ENCODE measurements around the gene GRIK4.

Gene GRIK4

GRCh38 chr11:120873966-120874735, 362.6 kb downstream of the GRIK4 start:
- FAIRE-seq, result no peak
- no peak for DNase-seq (ENCODE audit: low spot score)

DNA sequence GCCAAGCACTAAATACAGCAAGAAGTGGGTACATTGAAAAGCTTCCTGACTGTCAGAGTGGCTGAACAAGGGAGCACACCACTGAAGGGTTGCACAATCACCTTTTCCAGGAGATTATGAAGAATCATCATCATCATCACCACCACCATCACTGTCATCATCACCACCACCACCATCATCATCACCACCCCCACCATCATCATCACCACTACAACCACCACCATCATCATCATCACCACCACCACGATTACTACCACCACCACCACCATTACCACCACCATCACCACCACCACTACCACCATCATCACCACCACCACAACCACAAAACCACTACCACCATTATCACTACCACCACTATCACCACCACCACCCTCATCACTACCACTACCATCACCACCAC, 364.4 kb downstream of the GRIK4 start:
- FAIRE-seq, result peak; percentile 66
- DNase-seq (ENCODE audit: low spot score), result no peak

DNA sequence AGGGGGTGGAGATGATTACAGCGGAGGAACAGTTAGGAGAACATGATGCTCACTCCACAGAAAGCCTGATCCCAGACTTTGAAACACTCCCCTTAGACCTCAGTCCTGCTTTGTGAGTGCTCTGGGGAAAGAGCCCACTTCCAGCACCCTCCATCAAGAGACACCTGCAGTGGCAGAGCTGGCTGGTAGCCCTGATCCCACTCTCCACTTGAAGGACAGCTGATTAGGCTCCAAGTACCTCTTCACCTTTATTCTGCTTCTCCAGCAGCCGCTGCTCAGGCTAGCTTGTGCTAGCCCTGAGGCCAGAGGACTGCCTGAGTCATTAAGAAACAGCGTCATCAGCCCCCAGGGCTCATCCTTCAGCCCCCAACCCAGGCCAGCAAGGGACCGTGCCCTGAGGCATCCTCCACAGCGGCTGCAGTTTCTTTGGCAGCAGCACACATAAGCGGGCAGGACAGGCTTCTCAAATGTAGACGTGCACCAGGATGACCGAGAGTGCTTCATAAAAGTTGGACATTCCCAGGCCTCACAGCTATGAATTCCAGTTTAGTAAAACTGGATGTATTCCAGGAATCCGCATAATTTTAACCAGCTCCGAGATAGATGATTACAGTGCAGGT, 366.3 kb downstream of the GRIK4 start:
- FAIRE-seq (no peak), DNase-seq (ENCODE audit: low spot score) (no peak)

DNA sequence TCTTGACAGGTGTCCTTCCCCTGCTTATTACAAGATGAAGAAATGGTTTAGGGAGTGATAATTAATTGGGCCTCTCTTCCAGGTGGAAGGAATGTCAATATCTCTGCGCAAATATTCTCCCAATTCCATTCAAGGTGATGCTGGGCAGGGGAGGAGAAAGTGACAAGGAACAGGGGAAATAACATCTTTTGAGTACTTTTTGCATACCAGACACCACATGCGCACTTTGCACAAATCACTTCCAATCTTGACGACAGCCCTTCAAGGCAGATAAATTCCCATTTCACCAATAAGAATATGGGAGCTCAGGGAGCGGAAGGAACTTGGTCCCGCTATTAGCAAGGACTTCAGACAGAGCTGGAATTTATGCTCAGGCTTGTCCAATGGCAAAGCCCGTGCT, 367.2 kb downstream of the GRIK4 start:
- DNase-seq (ENCODE audit: low spot score), result no peak
- FAIRE-seq, result no peak

DNA sequence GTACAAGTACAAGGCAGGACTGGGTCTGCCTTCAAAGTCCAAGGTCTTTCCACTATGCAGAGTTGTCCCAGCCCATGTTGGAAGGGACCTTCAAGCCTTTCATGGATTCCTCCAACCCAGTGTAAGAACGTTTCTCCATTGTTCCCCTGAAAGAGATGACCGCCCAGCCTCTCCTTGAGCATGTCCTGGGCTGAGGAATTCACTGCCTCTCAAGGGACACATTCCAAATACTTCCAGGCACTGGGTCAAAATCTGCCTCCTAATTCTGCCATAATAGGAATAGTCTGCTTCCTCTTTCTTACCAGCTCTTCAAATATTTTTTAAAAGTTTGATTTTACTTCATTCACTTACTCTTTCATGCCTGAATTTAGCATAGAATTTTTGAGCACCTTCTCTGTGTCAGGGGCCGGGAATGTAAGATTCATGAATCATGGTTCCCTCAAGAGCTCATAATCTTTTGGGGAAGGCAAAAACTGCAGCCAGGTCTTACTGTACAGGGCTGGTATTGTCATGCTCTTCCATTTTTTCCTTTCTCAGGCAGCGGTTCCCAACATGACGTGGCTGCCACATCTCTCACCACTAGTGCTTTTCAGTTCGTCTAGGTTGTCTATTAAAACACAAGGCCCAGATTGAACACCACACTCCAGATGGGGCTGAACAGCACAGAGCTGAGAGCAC, 369.1 kb downstream of the GRIK4 start:
- no peak for DNase-seq (ENCODE audit: low spot score)
- FAIRE-seq, result no peak

- FAIRE-seq (no peak), DNase-seq (ENCODE audit: low spot score) (no peak)
Measured at GRCh38 chr11:120881596-120881995, 370.0 kb downstream of the GRIK4 start.

GRCh38 chr11:120882175-120882574, 370.6 kb downstream of the GRIK4 start:
- DNase-seq (ENCODE audit: low spot score) (no peak), FAIRE-seq (no peak)

GRCh38 chr11:120883404-120884080, 372.0 kb downstream of the GRIK4 start:
- DNase-seq (ENCODE audit: low spot score) (no peak), FAIRE-seq (no peak)

DNA sequence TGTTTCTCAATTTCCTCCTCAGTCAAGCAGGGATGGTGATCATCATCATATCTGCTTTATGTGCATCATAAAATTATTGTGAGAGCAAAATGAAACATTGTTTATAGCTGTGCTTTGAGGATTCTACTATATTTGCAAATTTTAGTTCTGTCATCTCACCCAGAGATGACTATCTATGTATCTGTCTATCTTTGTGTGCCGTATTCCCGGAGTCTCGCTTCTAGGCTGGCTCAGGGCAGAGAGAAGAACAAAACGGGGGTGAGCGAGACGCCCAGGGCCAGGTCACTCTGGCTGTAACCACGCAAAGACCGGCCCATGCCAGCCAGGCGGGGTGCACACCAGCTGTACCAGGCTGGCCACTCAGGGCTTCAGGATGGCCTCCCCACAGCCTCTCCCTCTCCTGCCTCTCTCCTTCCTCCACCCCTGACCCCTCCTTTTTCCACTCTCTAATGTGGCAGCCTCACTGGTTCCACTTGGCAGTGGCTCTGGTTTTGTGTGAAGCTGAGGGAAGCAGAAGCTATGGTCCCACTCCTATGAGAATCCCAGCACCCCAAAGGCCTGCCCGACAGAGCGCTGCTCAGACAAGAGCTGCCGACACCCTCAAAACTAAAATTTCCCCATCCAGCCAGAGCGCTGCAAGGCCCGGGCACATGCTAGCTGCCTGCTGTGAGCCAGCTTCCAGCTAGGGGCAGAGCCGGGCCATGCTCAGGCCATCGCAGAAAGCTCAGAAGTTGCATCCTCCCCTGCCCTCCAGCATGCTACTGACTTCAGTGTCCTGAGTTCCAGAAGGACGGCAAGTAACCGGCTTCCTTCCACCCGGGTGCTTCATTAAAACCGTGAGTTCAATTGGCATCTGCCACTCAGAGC, 372.8 kb downstream of the GRIK4 start:
- DNase-seq (ENCODE audit: low spot score) (no peak), FAIRE-seq (no peak)

- DNase-seq (ENCODE audit: low spot score), result no peak
- no peak for FAIRE-seq
Measured at GRCh38 chr11:120890609-120891320, 379.2 kb downstream of the GRIK4 start.

- FAIRE-seq (no peak), DNase-seq (ENCODE audit: low spot score) (no peak)
Measured at GRCh38 chr11:120893440-120894201, 382.1 kb downstream of the GRIK4 start.

- FAIRE-seq, result no peak
- no peak for DNase-seq (ENCODE audit: low spot score)
Measured at GRCh38 chr11:120894202-120894985, 382.8 kb downstream of the GRIK4 start.

GRCh38 chr11:120896687-120897086, 385.1 kb downstream of the GRIK4 start:
- no peak for FAIRE-seq
- DNase-seq (ENCODE audit: low spot score), result no peak

GRCh38 chr11:120898568-120898967, 387.0 kb downstream of the GRIK4 start:
- no peak for DNase-seq (ENCODE audit: low spot score)
- no peak for FAIRE-seq

- FAIRE-seq, result no peak
- no peak for DNase-seq (ENCODE audit: low spot score)
Measured at GRCh38 chr11:120899720-120900119, 388.2 kb downstream of the GRIK4 start.

- FAIRE-seq (no peak), DNase-seq (ENCODE audit: low spot score) (no peak)
Measured at GRCh38 chr11:120900643-120901042, 389.1 kb downstream of the GRIK4 start.

- DNase-seq (ENCODE audit: low spot score) (no peak), FAIRE-seq (no peak)
Measured at GRCh38 chr11:120903686-120904085, 392.1 kb downstream of the GRIK4 start.

DNA sequence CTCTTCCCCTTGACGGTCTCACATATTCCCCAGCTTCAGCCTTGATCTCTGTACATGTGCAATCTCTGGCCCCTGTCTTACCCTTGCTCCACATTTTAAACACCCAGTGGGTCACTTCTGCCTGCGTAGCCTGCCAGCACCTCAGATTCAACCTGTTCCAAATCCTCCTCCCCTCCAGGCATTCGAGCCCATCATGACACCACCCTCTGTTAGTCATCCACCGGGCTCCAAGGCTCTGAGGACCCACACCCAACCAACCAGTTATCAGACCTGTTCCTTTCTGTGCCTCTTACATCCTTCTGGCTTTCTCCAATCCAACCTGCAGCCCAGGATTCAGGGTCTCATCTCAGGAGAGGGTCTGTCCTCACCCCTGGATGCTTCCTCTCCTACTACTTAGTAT, 392.6 kb downstream of the GRIK4 start:
- DNase-seq (ENCODE audit: low spot score), result no peak
- FAIRE-seq, result no peak

GRCh38 chr11:120906766-120907165, 395.2 kb downstream of the GRIK4 start:
- DNase-seq (ENCODE audit: low spot score) (no peak), FAIRE-seq (no peak)
